Neural progenitor cell (in vitro differentiated cells): ENCODE data around the gene ZMYM5.

Experiments used
- EZH2phosphoT487 ChIP-seq: fragments of 200-600 bp; sonication (generic); IDR thresholded peaks from 2 replicates; pipeline ENCODE4 v1.6.1; 2017; ENCODE audit warnings: antibody characterized with exemption
- TF ChIP-seq, protein P1 (sequence below): fragments of 200-600 bp; sonication (generic); IDR thresholded peaks from 2 replicates; pipeline ENCODE4 v1.5.1; 2017; ENCODE audit warnings: antibody characterized with exemption, mild to moderate bottlenecking

DNA sequence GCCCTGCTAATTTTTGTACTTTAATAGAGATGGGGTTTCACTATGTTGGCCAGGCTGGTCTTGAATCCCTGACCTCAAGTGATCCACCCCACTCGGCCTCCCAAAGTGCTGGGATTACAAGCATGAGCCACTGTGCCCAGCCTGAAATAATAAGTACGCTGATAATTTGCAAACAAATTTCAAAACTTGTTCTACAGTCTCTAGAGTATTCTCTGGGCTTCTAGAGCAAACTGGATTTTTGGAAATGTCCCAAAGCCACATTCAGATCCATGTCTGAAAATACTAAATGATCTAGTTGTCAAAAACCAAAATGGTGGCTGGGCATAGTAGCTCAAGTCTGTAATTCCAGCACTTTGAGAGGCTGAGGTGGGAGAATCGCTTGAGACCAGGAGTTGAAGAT is 40.8 kb downstream of the ZMYM5 start:
- no peak for TF ChIP-seq EZH2phosphoT487
- TF ChIP-seq, protein P1, sequence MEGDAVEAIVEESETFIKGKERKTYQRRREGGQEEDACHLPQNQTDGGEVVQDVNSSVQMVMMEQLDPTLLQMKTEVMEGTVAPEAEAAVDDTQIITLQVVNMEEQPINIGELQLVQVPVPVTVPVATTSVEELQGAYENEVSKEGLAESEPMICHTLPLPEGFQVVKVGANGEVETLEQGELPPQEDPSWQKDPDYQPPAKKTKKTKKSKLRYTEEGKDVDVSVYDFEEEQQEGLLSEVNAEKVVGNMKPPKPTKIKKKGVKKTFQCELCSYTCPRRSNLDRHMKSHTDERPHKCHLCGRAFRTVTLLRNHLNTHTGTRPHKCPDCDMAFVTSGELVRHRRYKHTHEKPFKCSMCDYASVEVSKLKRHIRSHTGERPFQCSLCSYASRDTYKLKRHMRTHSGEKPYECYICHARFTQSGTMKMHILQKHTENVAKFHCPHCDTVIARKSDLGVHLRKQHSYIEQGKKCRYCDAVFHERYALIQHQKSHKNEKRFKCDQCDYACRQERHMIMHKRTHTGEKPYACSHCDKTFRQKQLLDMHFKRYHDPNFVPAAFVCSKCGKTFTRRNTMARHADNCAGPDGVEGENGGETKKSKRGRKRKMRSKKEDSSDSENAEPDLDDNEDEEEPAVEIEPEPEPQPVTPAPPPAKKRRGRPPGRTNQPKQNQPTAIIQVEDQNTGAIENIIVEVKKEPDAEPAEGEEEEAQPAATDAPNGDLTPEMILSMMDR, result no peak
